Vagina (tissue), 2 donors: ENCODE results near the gene OR5AC2. TPM values are rescaled to one million over a fixed set of nuclear protein-coding genes. Genes with fewer than 3 reads are reported as not detected.

ENCODE experiments used
- DNase-seq, 2 donors: peaks; one replicate each; pipeline ENCODE4 v3.0.0-alpha.2; 2017; ENCODE audit errors: extremely low spot score in 2 of 2
- H3K27ac ChIP-seq: fragments of 200-600 bp; sonication (generic); one replicate; pipeline ENCODE4 v1.5.1; 2019
- H3K27me3 ChIP-seq: fragments of 200-600 bp; sonication (generic); one replicate; pipeline ENCODE4 v1.5.1; 2019
- H3K36me3 ChIP-seq, 2 donors: fragments of 200-600 bp; sonication (generic); one replicate each; pipeline ENCODE4 v1.5.1; 2017 to 2019
- H3K4me1 ChIP-seq: fragments of 200-600 bp; sonication (generic); one replicate; pipeline ENCODE4 v1.5.1; 2019
- H3K4me3 ChIP-seq, 2 donors: fragments of 200-600 bp; sonication (generic); 1 replicate in 1 of 2; 2 replicates in 1 of 2; pipeline ENCODE4 v1.5.1; 2016 to 2019
- H3K9me3 ChIP-seq: fragments of 200-600 bp; sonication (generic); one replicate; pipeline ENCODE4 v1.5.1; 2019
- POLR2A ChIP-seq, 2 donors: fragments of 450-650 bp; IDR thresholded peaks; one replicate each; pipeline ENCODE4 v1.6.1; 2017; ENCODE audit warnings: antibody characterized with exemption in 2 of 2, mild to moderate bottlenecking in 2 of 2, moderate library complexity in 2 of 2
- POLR2AphosphoS5 ChIP-seq, 2 donors: sonication (generic); formaldehyde crosslinking; IDR thresholded peaks; one replicate each; pipeline ENCODE4 v1.9.0; 2017; ENCODE audit warnings: antibody characterized with exemption in 2 of 2, mild to moderate bottlenecking in 2 of 2, low read depth in 1 of 2; ENCODE audit not compliant: insufficient read depth in 1 of 2
- intact Hi-C: fragments of 100-400 bp; cut with DNase I; formaldehyde crosslinking; loops from one replicate; pipeline ENCODE4 v1.15.1; 2023
- total RNA-seq: library from RNA; depleted of rRNA; stranded (reverse); fragments of >200 nt; gene quantifications from one replicate; pipeline ENCODE4 v1.2.3, GENCODE V29; 2016
- TF ChIP-seq, protein P1 (sequence below), 3 experiments: fragments of 450-650 bp in 2 of 3; fragments of 200-600 bp in 1 of 3; sonication (generic) in 1 of 3; IDR thresholded peaks; one replicate each; pipeline ENCODE4 v1.5.1; 2017 to 2019; ENCODE audit warnings: antibody characterized with exemption in 3 of 3, mild to moderate bottlenecking in 2 of 3, moderate library complexity in 2 of 3

The OR5AC2 gene
- total RNA-seq, 1 donor from 2014 or later = not detected

DNA sequence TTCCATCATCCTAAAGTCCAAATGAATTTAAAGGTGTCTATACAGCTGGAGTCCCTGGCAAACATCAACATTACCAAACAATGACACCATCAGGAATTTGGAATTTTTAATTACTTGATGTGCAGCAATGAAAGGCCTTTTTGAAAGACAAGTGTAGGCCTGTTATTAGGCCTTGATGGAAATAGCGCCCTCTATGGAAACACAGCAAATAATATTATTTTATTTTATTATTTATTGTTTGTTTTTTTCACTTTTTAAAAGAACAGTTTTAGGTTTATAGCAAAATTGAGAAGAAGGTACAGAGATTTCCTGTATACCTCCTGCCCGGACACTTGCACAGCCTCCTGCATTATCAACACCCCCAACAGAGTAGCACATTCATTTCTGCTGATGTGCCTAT lies 18.1 kb upstream of the OR5AC2 start:
- no peaks in the 10 kb centered on the region for H3K9me3 ChIP-seq
- no peak for DNase-seq
- TF ChIP-seq, protein P1, sequence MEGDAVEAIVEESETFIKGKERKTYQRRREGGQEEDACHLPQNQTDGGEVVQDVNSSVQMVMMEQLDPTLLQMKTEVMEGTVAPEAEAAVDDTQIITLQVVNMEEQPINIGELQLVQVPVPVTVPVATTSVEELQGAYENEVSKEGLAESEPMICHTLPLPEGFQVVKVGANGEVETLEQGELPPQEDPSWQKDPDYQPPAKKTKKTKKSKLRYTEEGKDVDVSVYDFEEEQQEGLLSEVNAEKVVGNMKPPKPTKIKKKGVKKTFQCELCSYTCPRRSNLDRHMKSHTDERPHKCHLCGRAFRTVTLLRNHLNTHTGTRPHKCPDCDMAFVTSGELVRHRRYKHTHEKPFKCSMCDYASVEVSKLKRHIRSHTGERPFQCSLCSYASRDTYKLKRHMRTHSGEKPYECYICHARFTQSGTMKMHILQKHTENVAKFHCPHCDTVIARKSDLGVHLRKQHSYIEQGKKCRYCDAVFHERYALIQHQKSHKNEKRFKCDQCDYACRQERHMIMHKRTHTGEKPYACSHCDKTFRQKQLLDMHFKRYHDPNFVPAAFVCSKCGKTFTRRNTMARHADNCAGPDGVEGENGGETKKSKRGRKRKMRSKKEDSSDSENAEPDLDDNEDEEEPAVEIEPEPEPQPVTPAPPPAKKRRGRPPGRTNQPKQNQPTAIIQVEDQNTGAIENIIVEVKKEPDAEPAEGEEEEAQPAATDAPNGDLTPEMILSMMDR (IDR thresholded peaks at IDR 0.05) = no peak
- TF ChIP-seq POLR2A (IDR thresholded peaks at IDR 0.05) (no peak), POLR2AphosphoS5 (IDR thresholded peaks at IDR 0.05; ENCODE audit: insufficient read depth in 1 of 2, low read depth in 1 of 2) (no peak)
- no peak overlapping the region for H3K27ac ChIP-seq
- no peaks in the 10 kb centered on the region for H3K4me1 ChIP-seq
- H3K27me3 ChIP-seq = no peaks in the 10 kb centered on the region
- intact Hi-C loops = no loop called here
- H3K36me3 ChIP-seq = no peaks in the 10 kb centered on the region
- H3K4me3 ChIP-seq = no peak overlapping the region

DNA sequence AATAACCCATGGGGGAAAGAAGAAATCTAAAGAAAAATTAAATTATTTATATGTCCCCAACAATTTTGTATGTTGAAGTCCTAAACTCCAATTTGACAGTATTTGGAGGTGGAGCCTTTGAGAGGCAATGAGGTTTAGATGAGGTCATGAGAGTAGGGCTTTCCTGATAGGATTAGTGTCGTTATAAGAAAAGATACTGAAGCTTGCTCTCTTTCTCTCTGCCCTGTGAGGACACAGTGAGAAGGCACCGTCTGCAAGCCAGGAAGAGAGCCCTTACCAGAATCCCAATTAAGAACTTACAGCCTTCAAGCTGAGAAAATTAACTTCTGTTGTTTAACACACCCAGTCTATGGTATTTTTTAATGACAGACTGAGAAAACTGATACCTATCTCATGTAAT lies 16.1 kb upstream of the OR5AC2 start:
- TF ChIP-seq, protein P1 (IDR thresholded peaks at IDR 0.05) = no peak
- TF ChIP-seq POLR2A (IDR thresholded peaks at IDR 0.05) (no peak), POLR2AphosphoS5 (IDR thresholded peaks at IDR 0.05; ENCODE audit: insufficient read depth in 1 of 2, low read depth in 1 of 2) (no peak)
- no peaks in the 10 kb centered on the region for H3K36me3 ChIP-seq
- intact Hi-C loops = no loop called here
- H3K27me3 ChIP-seq = no peaks in the 10 kb centered on the region
- DNase-seq = no peak
- no peak overlapping the region for H3K4me3 ChIP-seq
- no peaks in the 10 kb centered on the region for H3K9me3 ChIP-seq
- H3K4me1 ChIP-seq = no peaks in the 10 kb centered on the region
- no peak overlapping the region for H3K27ac ChIP-seq

DNA sequence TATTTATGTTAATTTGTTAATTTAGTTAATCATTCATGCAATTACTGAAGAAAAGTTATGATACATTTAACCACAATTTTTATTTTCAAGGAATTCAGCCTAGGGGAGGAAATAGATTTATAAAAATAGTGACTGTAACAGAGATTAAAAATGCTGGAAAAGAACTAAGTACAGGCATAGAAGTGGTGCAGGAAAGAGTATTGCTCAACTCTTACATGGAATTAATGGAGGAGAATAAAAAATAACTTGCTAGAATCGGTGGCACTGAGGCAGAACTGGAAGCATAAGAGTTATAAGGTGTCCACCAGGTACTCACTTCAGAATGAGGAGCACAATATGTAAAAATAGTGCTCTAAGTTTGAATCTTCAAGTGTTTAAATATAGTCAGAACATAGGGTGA lies 13.5 kb upstream of the OR5AC2 start:
- no peaks in the 10 kb centered on the region for H3K27me3 ChIP-seq
- no peak overlapping the region for H3K27ac ChIP-seq
- DNase-seq = no peak
- no peaks in the 10 kb centered on the region for H3K4me1 ChIP-seq
- H3K9me3 ChIP-seq = no peaks in the 10 kb centered on the region
- TF ChIP-seq, protein P1 (IDR thresholded peaks at IDR 0.05) = no peak
- intact Hi-C loops = no loop called here
- no peaks in the 10 kb centered on the region for H3K36me3 ChIP-seq
- no peak overlapping the region for H3K4me3 ChIP-seq

DNA sequence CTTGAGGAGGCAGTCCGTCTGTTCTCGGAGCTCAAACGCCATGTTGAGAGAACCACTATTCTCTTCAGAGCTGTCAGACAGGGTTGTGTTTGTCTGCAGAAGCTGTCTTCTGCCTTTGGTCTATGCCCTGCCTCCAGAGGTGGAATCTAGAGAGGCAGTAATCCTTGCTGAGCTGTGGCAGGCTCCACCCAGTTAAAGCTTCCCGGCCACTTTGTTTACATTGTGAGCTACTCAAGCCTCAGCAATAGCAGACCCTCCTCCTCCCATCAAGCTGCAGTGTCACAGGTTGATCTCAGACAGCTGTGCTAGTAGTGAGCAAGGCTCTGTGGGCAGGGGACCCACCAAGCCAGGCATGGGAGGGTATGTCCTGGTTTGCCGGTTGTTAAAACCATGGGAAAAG lies 8.9 kb downstream of the OR5AC2 start:
- TF ChIP-seq POLR2AphosphoS5 (IDR thresholded peaks at IDR 0.05; ENCODE audit: insufficient read depth in 1 of 2, low read depth in 1 of 2) = no peak
- TF ChIP-seq, protein P1 (IDR thresholded peaks at IDR 0.05) = no peak
- no peak for TF ChIP-seq POLR2A (IDR thresholded peaks at IDR 0.05)
- H3K4me3 ChIP-seq = no peak overlapping the region
- H3K27me3 ChIP-seq = no peaks in the 10 kb centered on the region
- intact Hi-C loops = no loop called here
- H3K9me3 ChIP-seq = no peaks in the 10 kb centered on the region
- no peak for DNase-seq
- H3K27ac ChIP-seq = no peak overlapping the region
- no peaks in the 10 kb centered on the region for H3K36me3 ChIP-seq
- no peaks in the 10 kb centered on the region for H3K4me1 ChIP-seq

DNA sequence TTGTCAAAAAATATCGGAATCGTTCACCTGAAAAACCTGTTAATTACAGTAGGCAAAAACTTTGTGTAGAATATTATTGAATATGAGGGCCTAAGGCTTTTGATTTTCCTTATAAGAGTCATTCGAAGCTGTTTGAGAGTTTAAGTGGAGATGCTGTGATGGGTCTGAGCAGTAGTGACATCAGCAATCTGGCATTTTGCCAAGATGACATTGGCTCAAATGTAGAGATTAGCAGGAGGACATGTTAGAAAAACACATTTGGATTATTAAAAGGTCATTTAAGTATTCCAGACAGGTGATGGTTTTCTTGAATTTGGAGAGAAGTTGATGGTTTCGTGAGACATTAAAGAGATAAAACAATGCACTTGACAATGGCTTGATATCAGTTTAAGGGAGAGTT lies 12.9 kb downstream of the OR5AC2 start:
- H3K9me3 ChIP-seq = no peaks in the 10 kb centered on the region
- H3K36me3 ChIP-seq = no peaks in the 10 kb centered on the region
- no peaks in the 10 kb centered on the region for H3K27me3 ChIP-seq
- H3K27ac ChIP-seq = no peak overlapping the region
- intact Hi-C loops = no loop called here
- no peak overlapping the region for H3K4me3 ChIP-seq
- H3K4me1 ChIP-seq = no peaks in the 10 kb centered on the region
- DNase-seq = no peak
- TF ChIP-seq POLR2A (IDR thresholded peaks at IDR 0.05) = no peak
- TF ChIP-seq, protein P1 (IDR thresholded peaks at IDR 0.05) = no peak
- TF ChIP-seq POLR2AphosphoS5 (IDR thresholded peaks at IDR 0.05; ENCODE audit: insufficient read depth in 1 of 2, low read depth in 1 of 2) = no peak
